ENCODE data around the gene ACP6. TPM values are rescaled to one million over a fixed set of nuclear protein-coding genes. Genes with fewer than 3 reads are reported as not detected.

The ACP6 gene
- total and polyA plus RNA-seq, 2 of the 13 experiments (the other 11 are each of a cell fraction or from before 2014, with no cell fraction given), result 18.1 to 33.7 TPM

DNA sequence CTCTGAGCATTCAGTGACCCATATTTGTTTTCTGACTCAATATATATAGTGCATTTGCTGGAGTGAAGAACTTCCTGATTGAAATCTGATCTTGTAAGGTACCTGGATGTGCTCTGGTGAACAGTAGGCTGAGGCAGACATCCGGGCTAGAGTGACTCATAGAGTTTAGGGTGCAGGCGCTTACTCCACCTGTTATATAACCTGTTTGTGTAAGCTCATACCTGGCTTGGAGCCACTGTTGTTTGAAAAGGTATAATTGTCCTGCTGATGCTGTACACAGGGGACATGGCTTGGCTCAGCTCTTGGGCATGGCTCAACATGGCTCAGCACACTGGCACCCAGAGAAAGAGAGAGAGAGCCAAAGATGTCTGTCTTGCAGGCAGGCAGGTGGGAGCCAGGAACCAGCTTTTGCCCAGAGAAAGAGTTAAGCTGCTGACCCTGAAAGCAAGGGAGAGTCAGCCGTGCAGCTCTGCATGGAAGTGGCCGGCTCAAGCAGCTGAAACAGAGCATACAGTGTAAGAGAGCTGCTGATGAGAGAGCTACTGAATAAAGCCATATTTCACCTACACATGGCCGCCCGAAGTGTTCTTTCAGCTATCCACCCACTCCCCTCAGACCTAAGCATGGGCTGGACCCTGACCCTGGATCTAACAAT is 46.9 kb upstream of the ACP6 start (continued):
- TF ChIP-seq ZNF747 (CRISPR knock-in tag; IDR thresholded peaks at IDR 0.05; ENCODE audit: borderline replicate concordance), result no peak
- no peak for TF ChIP-seq NR2F6 (IDR thresholded peaks at IDR 0.05)
- no peak for TF ChIP-seq NR2F6 (CRISPR knock-in tag; IDR thresholded peaks at IDR 0.05)
- TF ChIP-seq, protein P1, sequence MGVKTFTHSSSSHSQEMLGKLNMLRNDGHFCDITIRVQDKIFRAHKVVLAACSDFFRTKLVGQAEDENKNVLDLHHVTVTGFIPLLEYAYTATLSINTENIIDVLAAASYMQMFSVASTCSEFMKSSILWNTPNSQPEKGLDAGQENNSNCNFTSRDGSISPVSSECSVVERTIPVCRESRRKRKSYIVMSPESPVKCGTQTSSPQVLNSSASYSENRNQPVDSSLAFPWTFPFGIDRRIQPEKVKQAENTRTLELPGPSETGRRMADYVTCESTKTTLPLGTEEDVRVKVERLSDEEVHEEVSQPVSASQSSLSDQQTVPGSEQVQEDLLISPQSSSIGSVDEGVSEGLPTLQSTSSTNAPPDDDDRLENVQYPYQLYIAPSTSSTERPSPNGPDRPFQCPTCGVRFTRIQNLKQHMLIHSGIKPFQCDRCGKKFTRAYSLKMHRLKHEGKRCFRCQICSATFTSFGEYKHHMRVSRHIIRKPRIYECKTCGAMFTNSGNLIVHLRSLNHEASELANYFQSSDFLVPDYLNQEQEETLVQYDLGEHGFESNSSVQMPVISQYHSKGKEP (CRISPR knock-in tag; IDR thresholded peaks at IDR 0.05), result no peak
- TF ChIP-seq FOXP1 (IDR thresholded peaks at IDR 0.05), result no peak
- peak; percentile 61 for TF ChIP-seq FOXP1 (CRISPR knock-in tag; IDR thresholded peaks at IDR 0.05)
- no peak for TF ChIP-seq FIP1L1 (IDR thresholded peaks at IDR 0.05; ENCODE audit: borderline replicate concordance, insufficient read depth, low read depth, low read length)
- 0 out of 2 replicates have a peak, but pooled peaks have one; percentile 32 for TF ChIP-seq MEIS1 (CRISPR knock-in tag; IDR thresholded peaks at IDR 0.05; ENCODE audit: borderline replicate concordance)
- TF ChIP-seq, protein P2, sequence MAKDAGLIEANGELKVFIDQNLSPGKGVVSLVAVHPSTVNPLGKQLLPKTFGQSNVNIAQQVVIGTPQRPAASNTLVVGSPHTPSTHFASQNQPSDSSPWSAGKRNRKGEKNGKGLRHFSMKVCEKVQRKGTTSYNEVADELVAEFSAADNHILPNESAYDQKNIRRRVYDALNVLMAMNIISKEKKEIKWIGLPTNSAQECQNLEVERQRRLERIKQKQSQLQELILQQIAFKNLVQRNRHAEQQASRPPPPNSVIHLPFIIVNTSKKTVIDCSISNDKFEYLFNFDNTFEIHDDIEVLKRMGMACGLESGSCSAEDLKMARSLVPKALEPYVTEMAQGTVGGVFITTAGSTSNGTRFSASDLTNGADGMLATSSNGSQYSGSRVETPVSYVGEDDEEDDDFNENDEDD (CRISPR knock-in tag; IDR thresholded peaks at IDR 0.05; ENCODE audit: borderline replicate concordance), result no peak
- no peak for TF ChIP-seq POLR2AphosphoS5 (IDR thresholded peaks at IDR 0.05; ENCODE audit: low read depth, low read length)
- peak; percentile 36; the same call in 1 of the 2 replicates for TF ChIP-seq DPF2 (CRISPR knock-in tag; IDR thresholded peaks at IDR 0.05; ENCODE audit: borderline replicate concordance, low read depth)
- TF ChIP-seq, protein P3, sequence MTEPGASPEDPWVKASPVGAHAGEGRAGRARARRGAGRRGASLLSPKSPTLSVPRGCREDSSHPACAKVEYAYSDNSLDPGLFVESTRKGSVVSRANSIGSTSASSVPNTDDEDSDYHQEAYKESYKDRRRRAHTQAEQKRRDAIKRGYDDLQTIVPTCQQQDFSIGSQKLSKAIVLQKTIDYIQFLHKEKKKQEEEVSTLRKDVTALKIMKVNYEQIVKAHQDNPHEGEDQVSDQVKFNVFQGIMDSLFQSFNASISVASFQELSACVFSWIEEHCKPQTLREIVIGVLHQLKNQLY (CRISPR knock-in tag; IDR thresholded peaks at IDR 0.05), result 0 out of 2 replicates have a peak, but pooled peaks have one; percentile 24
- TF ChIP-seq, protein P4, sequence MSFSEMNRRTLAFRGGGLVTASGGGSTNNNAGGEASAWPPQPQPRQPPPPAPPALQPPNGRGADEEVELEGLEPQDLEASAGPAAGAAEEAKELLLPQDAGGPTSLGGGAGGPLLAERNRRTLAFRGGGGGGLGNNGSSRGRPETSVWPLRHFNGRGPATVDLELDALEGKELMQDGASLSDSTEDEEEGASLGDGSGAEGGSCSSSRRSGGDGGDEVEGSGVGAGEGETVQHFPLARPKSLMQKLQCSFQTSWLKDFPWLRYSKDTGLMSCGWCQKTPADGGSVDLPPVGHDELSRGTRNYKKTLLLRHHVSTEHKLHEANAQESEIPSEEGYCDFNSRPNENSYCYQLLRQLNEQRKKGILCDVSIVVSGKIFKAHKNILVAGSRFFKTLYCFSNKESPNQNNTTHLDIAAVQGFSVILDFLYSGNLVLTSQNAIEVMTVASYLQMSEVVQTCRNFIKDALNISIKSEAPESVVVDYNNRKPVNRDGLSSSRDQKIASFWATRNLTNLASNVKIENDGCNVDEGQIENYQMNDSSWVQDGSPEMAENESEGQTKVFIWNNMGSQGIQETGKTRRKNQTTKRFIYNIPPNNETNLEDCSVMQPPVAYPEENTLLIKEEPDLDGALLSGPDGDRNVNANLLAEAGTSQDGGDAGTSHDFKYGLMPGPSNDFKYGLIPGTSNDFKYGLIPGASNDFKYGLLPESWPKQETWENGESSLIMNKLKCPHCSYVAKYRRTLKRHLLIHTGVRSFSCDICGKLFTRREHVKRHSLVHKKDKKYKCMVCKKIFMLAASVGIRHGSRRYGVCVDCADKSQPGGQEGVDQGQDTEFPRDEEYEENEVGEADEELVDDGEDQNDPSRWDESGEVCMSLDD (CRISPR knock-in tag; IDR thresholded peaks at IDR 0.05; ENCODE audit: borderline replicate concordance), result no peak
- TF ChIP-seq FOSL2 (CRISPR knock-in tag; IDR thresholded peaks at IDR 0.05), result peak; percentile 98
- no peak for TF ChIP-seq ZNF143 (CRISPR knock-in tag; IDR thresholded peaks at IDR 0.05)
- TF ChIP-seq, protein P5, sequence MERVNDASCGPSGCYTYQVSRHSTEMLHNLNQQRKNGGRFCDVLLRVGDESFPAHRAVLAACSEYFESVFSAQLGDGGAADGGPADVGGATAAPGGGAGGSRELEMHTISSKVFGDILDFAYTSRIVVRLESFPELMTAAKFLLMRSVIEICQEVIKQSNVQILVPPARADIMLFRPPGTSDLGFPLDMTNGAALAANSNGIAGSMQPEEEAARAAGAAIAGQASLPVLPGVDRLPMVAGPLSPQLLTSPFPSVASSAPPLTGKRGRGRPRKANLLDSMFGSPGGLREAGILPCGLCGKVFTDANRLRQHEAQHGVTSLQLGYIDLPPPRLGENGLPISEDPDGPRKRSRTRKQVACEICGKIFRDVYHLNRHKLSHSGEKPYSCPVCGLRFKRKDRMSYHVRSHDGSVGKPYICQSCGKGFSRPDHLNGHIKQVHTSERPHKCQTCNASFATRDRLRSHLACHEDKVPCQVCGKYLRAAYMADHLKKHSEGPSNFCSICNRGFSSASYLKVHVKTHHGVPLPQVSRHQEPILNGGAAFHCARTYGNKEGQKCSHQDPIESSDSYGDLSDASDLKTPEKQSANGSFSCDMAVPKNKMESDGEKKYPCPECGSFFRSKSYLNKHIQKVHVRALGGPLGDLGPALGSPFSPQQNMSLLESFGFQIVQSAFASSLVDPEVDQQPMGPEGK (CRISPR knock-in tag; IDR thresholded peaks at IDR 0.05), result no peak
- TF ChIP-seq ZNF335 (CRISPR knock-in tag; IDR thresholded peaks at IDR 0.05), result 0 out of 2 replicates have a peak, but pooled peaks have one; percentile 33
- TF ChIP-seq, protein P6, sequence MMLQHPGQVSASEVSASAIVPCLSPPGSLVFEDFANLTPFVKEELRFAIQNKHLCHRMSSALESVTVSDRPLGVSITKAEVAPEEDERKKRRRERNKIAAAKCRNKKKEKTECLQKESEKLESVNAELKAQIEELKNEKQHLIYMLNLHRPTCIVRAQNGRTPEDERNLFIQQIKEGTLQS (CRISPR knock-in tag; IDR thresholded peaks at IDR 0.05), result peak; percentile 59; the same call in 1 of the 2 replicates
- TF ChIP-seq PITX1 (CRISPR knock-in tag; IDR thresholded peaks at IDR 0.05), result no peak
